GM12892 (cell line): ENCODE data around the gene PSME4.

Experiments used
- POLR2A ChIP-seq: IDR thresholded peaks from 2 replicates; pipeline ENCODE4 v1.6.1; 2011; ENCODE audit warnings: low read depth, low read length, control low read depth
- POLR2AphosphoS5 ChIP-seq: IDR thresholded peaks from 2 replicates; pipeline ENCODE4 v1.6.1; 2011; ENCODE audit warnings: low read depth, low read length, control low read depth
- TAF1 ChIP-seq: IDR thresholded peaks from 2 replicates; pipeline ENCODE4 v1.6.1; 2011; ENCODE audit warnings: low read depth, mild to moderate bottlenecking, control low read depth, low read length, borderline replicate concordance

DNA sequence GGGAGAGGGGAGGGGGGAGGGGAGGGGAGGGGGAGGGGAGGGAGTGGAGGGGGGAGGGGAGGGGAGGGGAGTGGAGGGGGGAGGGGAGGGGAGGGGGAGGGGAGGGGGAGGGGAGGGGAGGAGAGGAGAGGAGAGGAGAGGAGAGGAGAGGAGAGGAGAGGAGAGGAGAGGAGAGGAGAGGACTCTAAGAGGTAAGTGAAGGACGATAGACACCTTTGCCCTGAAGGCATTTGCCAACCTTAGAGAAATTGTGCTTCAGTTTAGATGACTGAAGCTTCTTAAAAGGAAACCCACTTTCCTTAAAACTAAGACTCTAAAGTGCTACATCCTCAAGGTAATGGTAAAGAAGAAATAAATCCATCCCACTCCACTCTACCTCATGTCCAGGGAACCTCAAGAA lies 130.2 kb downstream of the PSME4 start:
- TF ChIP-seq POLR2A (no peak), TAF1 (no peak), POLR2AphosphoS5 (no peak)
